HepG2 (cell line): ENCODE data around the gene RMDN2. TPM values are rescaled to one million over a fixed set of nuclear protein-coding genes. Genes with fewer than 3 reads are reported as not detected.

ENCODE experiments used
- ATAC-seq: fragments of 200-7000 bp; cut with Tn5 transposase; 3 replicates; pipeline ENCODE4 v1.9.1; 2020; ENCODE audit warnings: mild to moderate bottlenecking, moderate library complexity
- BruUV-seq: library from RNA; stranded (reverse); fragments of 400-500 nt; replicated peaks from 2 replicates; lab custom pipeline; 2021; lab: Mats Ljungman, UMichigan
- CTCF ChIA-PET: fragments of 300-600 bp; formaldehyde crosslinking; extraction: SDS; loops from one replicate; lab custom pipeline; 2021; ENCODE audit warnings: low total read pairs, inconsistent platforms, low intra/inter-chr PET ratio; lab: Yijun Ruan, JAX
- POLR2A ChIA-PET: fragments of 350-600 bp; sonication (Branson Sonifier 250); formaldehyde crosslinking; loops from one replicate; lab custom pipeline; 2020; ENCODE audit warnings: antibody characterized with exemption, inconsistent platforms; lab: Yijun Ruan, JAX
- DNase-seq: peaks from one replicate; pipeline ENCODE4 v3.0.0-alpha.2; 2015; ENCODE audit warnings: low spot score
- FAIRE-seq: peaks from 3 replicates; lab custom pipeline; 2011; peaks lifted over from hg19 to GRCh38; lab: Jason Lieb, UNC
- H2AFZ ChIP-seq: one replicate; pipeline ENCODE4 v1.6.1; 2011; ENCODE audit warnings: low read length, inconsistent platforms
- H3K27ac ChIP-seq: fragments of 300-600 bp; 3 replicates; pipeline ENCODE4 v1.8.0; 2011; ENCODE audit warnings: mixed run types, mild to moderate bottlenecking, mixed read lengths, low read length, inconsistent platforms; ENCODE audit not compliant: insufficient read depth; ENCODE audit errors: extremely low read length
- H3K27me3 ChIP-seq, 2 experiments: fragments of 200-600 bp in 1 of 2; 2 replicates in 1 of 2; 3 replicates in 1 of 2; pipeline versions ENCODE4 v1.6.0 to v1.8.0; 2011; ENCODE audit warnings: low read length in 2 of 2, mild to moderate bottlenecking in 2 of 2, moderate library complexity in 2 of 2, inconsistent platforms in 1 of 2; ENCODE audit not compliant: insufficient read depth in 2 of 2, control insufficient read depth in 1 of 2
- H3K36me3 ChIP-seq, 2 experiments: fragments of 200-600 bp in 1 of 2; replicated peaks in 1 of 2; 2 replicates in 1 of 2; 3 replicates in 1 of 2; pipeline versions ENCODE4 v1.5.1 to v1.8.0; 2011; ENCODE audit warnings: low read length in 2 of 2, inconsistent platforms in 1 of 2; ENCODE audit not compliant: insufficient read depth in 2 of 2, control insufficient read depth in 1 of 2
- H3K4me1 ChIP-seq: 2 replicates; pipeline ENCODE4 v1.5.1; 2012; ENCODE audit warnings: low read length, inconsistent platforms; ENCODE audit not compliant: insufficient read depth
- H3K4me2 ChIP-seq: 2 replicates; pipeline ENCODE4 v1.6.0; 2011; ENCODE audit warnings: low read depth, low read length, inconsistent platforms
- H3K4me3 ChIP-seq, 3 experiments: fragments of 200-600 bp in 1 of 3; sonication (generic), shearing (Covaris generic) in 1 of 3; replicated peaks in 1 of 3; 2 replicates each; pipeline ENCODE4 v1.5.1; 2011 to 2016; ENCODE audit warnings: low read length in 3 of 3, inconsistent platforms in 2 of 3, low read depth in 2 of 3, mild to moderate bottlenecking in 2 of 3, control low read depth in 1 of 3, mixed read lengths in 1 of 3; ENCODE audit not compliant: insufficient read depth in 1 of 3
- H3K79me2 ChIP-seq: one replicate; pipeline ENCODE4 v1.6.1; 2011; ENCODE audit warnings: low read length, inconsistent platforms; ENCODE audit not compliant: insufficient read depth
- H3K9ac ChIP-seq: 2 replicates; pipeline ENCODE4 v1.6.0; 2011; ENCODE audit warnings: mild to moderate bottlenecking, low read depth, low read length, inconsistent platforms; ENCODE audit not compliant: insufficient read depth
- H3K9me3 ChIP-seq: 2 replicates; pipeline ENCODE4 v1.5.1; 2012; ENCODE audit warnings: mild to moderate bottlenecking, low read length
- H4K20me1 ChIP-seq: 2 replicates; pipeline ENCODE4 v1.6.0; 2011; ENCODE audit warnings: inconsistent platforms, mild to moderate bottlenecking, low read length, moderate library complexity; ENCODE audit not compliant: insufficient read depth
- ATRX ChIP-seq: sonication (generic); formaldehyde crosslinking; IDR thresholded peaks from 2 replicates; pipeline ENCODE4 v1.4.0; 2020; ENCODE audit warnings: missing genetic modification reagents, borderline replicate concordance
- FOXO1 ChIP-seq: sonication (generic); formaldehyde crosslinking; IDR thresholded peaks from 2 replicates; pipeline ENCODE4 v1.4.0; 2020; ENCODE audit warnings: missing genetic modification reagents
- HNRNPLL ChIP-seq: fragments of 200-400 bp; formaldehyde crosslinking; IDR thresholded peaks from 2 replicates; pipeline ENCODE4 v1.6.1; 2017; ENCODE audit warnings: mild to moderate bottlenecking, low read depth, low read length; ENCODE audit not compliant: poor library complexity, severe bottlenecking
- HOXA7 ChIP-seq: sonication (generic); formaldehyde crosslinking; IDR thresholded peaks from 2 replicates; pipeline ENCODE4 v1.8.1; 2022; ENCODE audit warnings: mild to moderate bottlenecking, missing genetic modification reagents, moderate library complexity
- KDM5B ChIP-seq: sonication (generic); formaldehyde crosslinking; IDR thresholded peaks from 2 replicates; pipeline ENCODE4 v1.4.0; 2020; ENCODE audit warnings: missing genetic modification reagents, mild to moderate bottlenecking, borderline replicate concordance
- MXD3 ChIP-seq: IDR thresholded peaks from 2 replicates; pipeline ENCODE4 v1.6.1; 2016; ENCODE audit warnings: mild to moderate bottlenecking, missing biosample characterization, missing genetic modification reagents
- SMARCC2 ChIP-seq: fragments of 450-650 bp; IDR thresholded peaks from 2 replicates; pipeline ENCODE4 v1.6.1; 2017; ENCODE audit warnings: antibody characterized with exemption, mild to moderate bottlenecking
- SYNCRIP ChIP-seq: fragments of 200-400 bp; formaldehyde crosslinking; IDR thresholded peaks from 2 replicates; pipeline ENCODE4 v1.6.1; 2018; ENCODE audit warnings: mild to moderate bottlenecking, low read depth, low read length; ENCODE audit not compliant: insufficient read depth
- ZBTB42 ChIP-seq: sonication (generic); formaldehyde crosslinking; IDR thresholded peaks from 2 replicates; pipeline ENCODE4 v1.5.0; 2020; ENCODE audit warnings: mild to moderate bottlenecking, missing genetic modification reagents
- ZNF12 ChIP-seq: sonication (generic); formaldehyde crosslinking; IDR thresholded peaks from 2 replicates; pipeline ENCODE4 v1.5.0; 2020; ENCODE audit warnings: missing genetic modification reagents
- ZNF510 ChIP-seq: sonication (generic); formaldehyde crosslinking; IDR thresholded peaks from 2 replicates; pipeline ENCODE4 v1.4.0; 2020; ENCODE audit warnings: low read depth, mild to moderate bottlenecking, missing genetic modification reagents
- in situ Hi-C: cut with HindIII; loops from 2 replicates; pipeline ENCODE4 v1.10.0; 2017; ENCODE audit warnings: low pct_unique_long_range_greater_than_20kb; ENCODE audit not compliant: extremely low pct_ligation_motif_present
- intact Hi-C: fragments of 100-400 bp; cut with micrococcal nuclease; formaldehyde crosslinking; loops from one replicate; pipeline ENCODE4 v1.10.0; 2022; ENCODE audit not compliant: unreplicated experiment
- polyA plus RNA-seq, 8 experiments: library from polyadenylated mRNA; depleted of rRNA in 3 of 8; stranded (reverse) in 7 of 8; unstranded in 1 of 8; fragments of >200 nt; fragmentation: Illumina TruSeq in 4 of 8; extraction: Trizol in 4 of 8; gene quantifications; 2 replicates each; pipeline versions ENCODE4 v1.2.1 to v1.2.3, GENCODE V29; 2011 to 2016; ENCODE audit warnings: low read depth in 4 of 8, missing spikeins in 1 of 8, mixed read lengths in 1 of 8; ENCODE audit not compliant: insufficient read depth in 1 of 8
- total RNA-seq, 5 experiments: library from RNA; depleted of rRNA; stranded (reverse); fragments of >200 nt; fragmentation: Illumina TruSeq; extraction: Trizol; gene quantifications; 2 replicates each; pipeline ENCODE4 v1.2.3, GENCODE V29; 2016; ENCODE audit warnings: low read depth in 1 of 5

Gene RMDN2
- total and polyA plus RNA-seq, 2 of the 13 experiments (the other 11 are each of a cell fraction or from before 2014, with no cell fraction given) = 2.3 to 8.9 TPM

- intact Hi-C loops = no loop called here
- no peak overlapping the region for H3K9ac ChIP-seq
- FAIRE-seq (no peak), ATAC-seq (no peak), DNase-seq (no peak)
- no peak overlapping the region for H3K27ac ChIP-seq
- no peaks in the 10 kb centered on the region for H4K20me1 ChIP-seq
- no peaks in the 10 kb centered on the region for H3K79me2 ChIP-seq
- ChIA-PET POLR2A (no interaction called here), CTCF (no interaction called here)
- in situ Hi-C loops = loop anchor here (5.0 to 25.0 kb wide), 4 partner anchors 219 to 1111 kb away; partner anchors contain the start of gene EIF2AK2
- H3K36me3 ChIP-seq = no peaks in the 10 kb centered on the region
- H3K4me2 ChIP-seq = no peak overlapping the region
- H3K4me1 ChIP-seq = peaks cover 7% of the 10 kb centered on the region; the same call in 1 of the 2 replicates
- no peak for TF ChIP-seq HNRNPLL
- no peak for TF ChIP-seq SYNCRIP
- TF ChIP-seq KDM5B (CRISPR knock-in tag) = no peak
- TF ChIP-seq ZBTB42 (CRISPR knock-in tag) = no peak
- TF ChIP-seq HOXA7 (CRISPR knock-in tag) = no peak
- no peak for TF ChIP-seq ATRX
- TF ChIP-seq ZNF510 = no peak
- TF ChIP-seq SMARCC2 = no peak
- no peak for TF ChIP-seq FOXO1 (CRISPR knock-in tag)
- no peak for TF ChIP-seq MXD3
- no peak for TF ChIP-seq ZNF12 (CRISPR knock-in tag)
- no peak overlapping the region for H2AFZ ChIP-seq
- H3K4me3 ChIP-seq = no peak overlapping the region
- no TSS peak for BruUV-seq
- no peaks in the 10 kb centered on the region for H3K9me3 ChIP-seq
- no peaks in the 10 kb centered on the region; a peak in 2 of 5 replicates for H3K27me3 ChIP-seq
These were observed 26.6 kb upstream of the RMDN2 start for GRCh38 chr2:37898448-37898847.
